Measurements from ENCODE around the gene BMPR1B. TPM values are rescaled to one million over a fixed set of nuclear protein-coding genes. Genes with fewer than 3 reads are reported as not detected.

BMPR1B gene
- total RNA-seq, 1 donor from 2014 or later: 26.8 TPM

GRCh38 chr4:94965852-94966251, 208.1 kb downstream of the BMPR1B start:
- Mint-ChIP-seq H3K27me3 (ENCODE audit: low read depth) (no peaks in the 10 kb centered on the region), H3K4me3 (no peak overlapping the region), H3K36me3 (ENCODE audit: low read depth) (peaks cover 14% of the 10 kb centered on the region), H3K9me3 (peaks cover 12% of the 10 kb centered on the region), H3K27ac (ENCODE audit: unreplicated experiment) (no peak overlapping the region), H3K4me1 (peaks cover 2% of the 10 kb centered on the region)
- no peak for DNase-seq (ENCODE audit: low read depth, low spot score)
- no peak for TF ChIP-seq CTCF (conservative IDR thresholded peaks at IDR 0.05)

GRCh38 chr4:94968493-94968892, 210.7 kb downstream of the BMPR1B start:
- Mint-ChIP-seq H3K4me1 (peaks cover 6% of the 10 kb centered on the region), H3K36me3 (ENCODE audit: low read depth) (peaks cover 3% of the 10 kb centered on the region), H3K27ac (ENCODE audit: unreplicated experiment) (no peak overlapping the region), H3K9me3 (peaks cover 2% of the 10 kb centered on the region), H3K27me3 (ENCODE audit: low read depth) (no peaks in the 10 kb centered on the region), H3K4me3 (no peak overlapping the region)
- no peak for DNase-seq (ENCODE audit: low read depth, low spot score)
- no peak for TF ChIP-seq CTCF (conservative IDR thresholded peaks at IDR 0.05)

- no peak overlapping the region for H3K4me3 Mint-ChIP-seq
- DNase-seq (ENCODE audit: low read depth, low spot score): no peak
- H3K9me3 Mint-ChIP-seq: no peaks in the 10 kb centered on the region
- peaks cover 15% of the 10 kb centered on the region for H3K4me1 Mint-ChIP-seq
- H3K27ac Mint-ChIP-seq (ENCODE audit: unreplicated experiment): no peak overlapping the region
- no peaks in the 10 kb centered on the region for H3K27me3 Mint-ChIP-seq (ENCODE audit: low read depth)
- TF ChIP-seq CTCF (conservative IDR thresholded peaks at IDR 0.05): no peak
- H3K36me3 Mint-ChIP-seq (ENCODE audit: low read depth): no peaks in the 10 kb centered on the region
Observed at GRCh38 chr4:94970650-94971049, 212.9 kb downstream of the BMPR1B start.

GRCh38 chr4:94974773-94975172, 217.0 kb downstream of the BMPR1B start:
- Mint-ChIP-seq H3K27ac (ENCODE audit: unreplicated experiment) (no peak overlapping the region), H3K9me3 (no peaks in the 10 kb centered on the region), H3K4me3 (no peak overlapping the region), H3K27me3 (ENCODE audit: low read depth) (no peaks in the 10 kb centered on the region), H3K4me1 (peaks cover 26% of the 10 kb centered on the region), H3K36me3 (ENCODE audit: low read depth) (no peaks in the 10 kb centered on the region)
- no peak for DNase-seq (ENCODE audit: low read depth, low spot score)
- no peak for TF ChIP-seq CTCF (conservative IDR thresholded peaks at IDR 0.05)

- Mint-ChIP-seq H3K27me3 (ENCODE audit: low read depth) (no peaks in the 10 kb centered on the region), H3K36me3 (ENCODE audit: low read depth) (no peaks in the 10 kb centered on the region), H3K4me1 (peaks cover 26% of the 10 kb centered on the region), H3K4me3 (no peak overlapping the region), H3K27ac (ENCODE audit: unreplicated experiment) (peak overlapping the region; percentile 40), H3K9me3 (no peaks in the 10 kb centered on the region)
- DNase-seq (ENCODE audit: low read depth, low spot score): no peak
- no peak for TF ChIP-seq CTCF (conservative IDR thresholded peaks at IDR 0.05)
Observed at GRCh38 chr4:94976371-94977011, 218.7 kb downstream of the BMPR1B start.

All from neural crest cell (in vitro differentiated cells).